ENCODE data around the gene IRF2BP2. TPM values are rescaled to one million over a fixed set of nuclear protein-coding genes. Genes with fewer than 3 reads are reported as not detected.

The IRF2BP2 gene
- total and polyA plus RNA-seq, 2 of the 13 experiments (the other 11 are each of a cell fraction or from before 2014, with no cell fraction given): 140 to 147 TPM

- TF ChIP-seq DRAP1 (CRISPR knock-in tag; IDR thresholded peaks at IDR 0.05) (peak; percentile 95), CBX2 (IDR thresholded peaks at IDR 0.05; ENCODE audit: low read depth, low read length) (no peak), CBX2 (CRISPR knock-in tag; IDR thresholded peaks at IDR 0.05; ENCODE audit: low read depth) (no peak), ASH2L (IDR thresholded peaks at IDR 0.05; ENCODE audit: insufficient read length, low read depth, low read length) (no peak), REL (CRISPR knock-in tag; conservative IDR thresholded peaks at IDR 0.05) (no peak), RARA (CRISPR knock-in tag; IDR thresholded peaks at IDR 0.05) (peak; percentile 44; the same call in 1 of the 2 replicates), ZXDC (CRISPR knock-in tag; IDR thresholded peaks at IDR 0.05) (no peak), NR2F6 (IDR thresholded peaks at IDR 0.05) (peak; percentile 6; the same call in 1 of the 2 replicates), NR2F6 (CRISPR knock-in tag; IDR thresholded peaks at IDR 0.05) (no peak), RFXAP (CRISPR knock-in tag; IDR thresholded peaks at IDR 0.05; ENCODE audit: borderline replicate concordance) (peak; percentile 43; the same call in 1 of the 2 replicates), HHEX (CRISPR knock-in tag; IDR thresholded peaks at IDR 0.05) (no peak), MED8 (CRISPR knock-in tag; IDR thresholded peaks at IDR 0.05; ENCODE audit: insufficient replicate concordance) (peak; percentile 15), MED13 (CRISPR knock-in tag; IDR thresholded peaks at IDR 0.05) (no peak), SOX6 (IDR thresholded peaks at IDR 0.05) (no peak), SOX6 (CRISPR knock-in tag; IDR thresholded peaks at IDR 0.05) (no peak), MIXL1 (CRISPR knock-in tag; IDR thresholded peaks at IDR 0.05) (no peak)
- TF ChIP-seq, protein P1, sequence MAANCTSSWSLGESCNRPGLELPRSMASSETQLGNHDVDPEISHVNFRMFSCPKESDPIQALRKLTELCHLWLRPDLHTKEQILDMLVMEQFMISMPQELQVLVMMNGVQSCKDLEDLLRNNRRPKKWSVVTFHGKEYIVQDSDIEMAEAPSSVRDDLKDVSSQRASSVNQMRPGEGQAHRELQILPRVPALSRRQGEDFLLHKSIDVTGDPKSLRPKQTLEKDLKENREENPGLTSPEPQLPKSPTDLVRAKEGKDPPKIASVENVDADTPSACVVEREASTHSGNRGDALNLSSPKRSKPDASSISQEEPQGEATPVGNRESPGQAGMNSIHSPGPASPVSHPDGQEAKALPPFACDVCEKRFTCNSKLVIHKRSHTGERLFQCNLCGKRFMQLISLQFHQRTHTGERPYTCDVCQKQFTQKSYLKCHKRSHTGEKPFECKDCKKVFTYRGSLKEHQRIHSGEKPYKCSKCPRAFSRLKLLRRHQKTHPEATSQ (CRISPR knock-in tag; IDR thresholded peaks at IDR 0.05; ENCODE audit: borderline replicate concordance): no peak
- TF ChIP-seq, protein P2, sequence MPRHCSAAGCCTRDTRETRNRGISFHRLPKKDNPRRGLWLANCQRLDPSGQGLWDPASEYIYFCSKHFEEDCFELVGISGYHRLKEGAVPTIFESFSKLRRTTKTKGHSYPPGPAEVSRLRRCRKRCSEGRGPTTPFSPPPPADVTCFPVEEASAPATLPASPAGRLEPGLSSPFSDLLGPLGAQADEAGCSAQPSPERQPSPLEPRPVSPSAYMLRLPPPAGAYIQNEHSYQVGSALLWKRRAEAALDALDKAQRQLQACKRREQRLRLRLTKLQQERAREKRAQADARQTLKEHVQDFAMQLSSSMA (CRISPR knock-in tag; IDR thresholded peaks at IDR 0.05): no peak
- TF ChIP-seq, protein P3, sequence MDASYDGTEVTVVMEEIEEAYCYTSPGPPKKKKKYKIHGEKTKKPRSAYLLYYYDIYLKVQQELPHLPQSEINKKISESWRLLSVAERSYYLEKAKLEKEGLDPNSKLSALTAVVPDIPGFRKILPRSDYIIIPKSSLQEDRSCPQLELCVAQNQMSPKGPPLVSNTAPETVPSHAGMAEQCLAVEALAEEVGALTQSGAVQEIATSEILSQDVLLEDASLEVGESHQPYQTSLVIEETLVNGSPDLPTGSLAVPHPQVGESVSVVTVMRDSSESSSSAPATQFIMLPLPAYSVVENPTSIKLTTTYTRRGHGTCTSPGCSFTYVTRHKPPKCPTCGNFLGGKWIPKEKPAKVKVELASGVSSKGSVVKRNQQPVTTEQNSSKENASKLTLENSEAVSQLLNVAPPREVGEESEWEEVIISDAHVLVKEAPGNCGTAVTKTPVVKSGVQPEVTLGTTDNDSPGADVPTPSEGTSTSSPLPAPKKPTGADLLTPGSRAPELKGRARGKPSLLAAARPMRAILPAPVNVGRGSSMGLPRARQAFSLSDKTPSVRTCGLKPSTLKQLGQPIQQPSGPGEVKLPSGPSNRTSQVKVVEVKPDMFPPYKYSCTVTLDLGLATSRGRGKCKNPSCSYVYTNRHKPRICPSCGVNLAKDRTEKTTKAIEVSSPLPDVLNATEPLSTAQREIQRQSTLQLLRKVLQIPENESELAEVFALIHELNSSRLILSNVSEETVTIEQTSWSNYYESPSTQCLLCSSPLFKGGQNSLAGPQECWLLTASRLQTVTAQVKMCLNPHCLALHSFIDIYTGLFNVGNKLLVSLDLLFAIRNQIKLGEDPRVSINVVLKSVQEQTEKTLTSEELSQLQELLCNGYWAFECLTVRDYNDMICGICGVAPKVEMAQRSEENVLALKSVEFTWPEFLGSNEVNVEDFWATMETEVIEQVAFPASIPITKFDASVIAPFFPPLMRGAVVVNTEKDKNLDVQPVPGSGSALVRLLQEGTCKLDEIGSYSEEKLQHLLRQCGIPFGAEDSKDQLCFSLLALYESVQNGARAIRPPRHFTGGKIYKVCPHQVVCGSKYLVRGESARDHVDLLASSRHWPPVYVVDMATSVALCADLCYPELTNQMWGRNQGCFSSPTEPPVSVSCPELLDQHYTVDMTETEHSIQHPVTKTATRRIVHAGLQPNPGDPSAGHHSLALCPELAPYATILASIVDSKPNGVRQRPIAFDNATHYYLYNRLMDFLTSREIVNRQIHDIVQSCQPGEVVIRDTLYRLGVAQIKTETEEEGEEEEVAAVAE (CRISPR knock-in tag; IDR thresholded peaks at IDR 0.05; ENCODE audit: borderline replicate concordance): no peak
- TF ChIP-seq, protein P4, sequence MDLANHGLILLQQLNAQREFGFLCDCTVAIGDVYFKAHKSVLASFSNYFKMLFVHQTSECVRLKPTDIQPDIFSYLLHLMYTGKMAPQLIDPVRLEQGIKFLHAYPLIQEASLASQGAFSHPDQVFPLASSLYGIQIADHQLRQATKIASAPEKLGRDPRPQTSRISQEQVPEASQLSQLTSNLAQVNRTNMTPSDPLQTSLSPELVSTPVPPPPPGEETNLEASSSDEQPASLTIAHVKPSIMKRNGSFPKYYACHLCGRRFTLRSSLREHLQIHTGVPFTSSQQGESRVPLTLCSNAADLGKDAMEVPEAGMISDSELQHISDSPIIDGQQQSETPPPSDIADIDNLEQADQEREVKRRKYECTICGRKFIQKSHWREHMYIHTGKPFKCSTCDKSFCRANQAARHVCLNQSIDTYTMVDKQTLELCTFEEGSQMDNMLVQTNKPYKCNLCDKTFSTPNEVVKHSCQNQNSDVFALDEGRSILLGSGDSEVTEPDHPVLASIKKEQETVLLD (CRISPR knock-in tag; IDR thresholded peaks at IDR 0.05; ENCODE audit: low read depth): no peak
Measured at GRCh38 chr1:234611225-234611846, 1.4 kb upstream of the IRF2BP2 start (continued).

All from HepG2 (cell line).